ENCODE results near the gene ODAD2.

Gene ODAD2

DNA sequence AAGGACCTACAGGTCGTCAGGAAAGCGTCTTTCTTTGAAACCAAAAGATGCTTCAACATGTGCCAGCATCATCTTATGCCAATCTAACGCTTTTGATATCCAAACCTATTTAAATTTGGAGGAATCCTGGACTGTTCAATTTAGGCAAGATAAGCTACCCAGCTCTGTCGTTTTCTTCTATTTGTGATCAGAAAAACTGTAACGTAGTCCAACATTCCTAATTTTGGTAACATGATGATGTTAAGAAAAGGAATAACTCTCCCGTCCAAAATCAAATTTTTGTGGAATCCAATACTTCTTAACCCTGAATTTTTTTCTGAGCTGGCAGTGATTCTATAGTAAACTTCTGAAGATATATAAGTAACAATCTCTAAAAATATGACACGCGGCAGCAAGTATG is 160.0 kb downstream of the ODAD2 start:
- no peak for DNase-seq

DNA sequence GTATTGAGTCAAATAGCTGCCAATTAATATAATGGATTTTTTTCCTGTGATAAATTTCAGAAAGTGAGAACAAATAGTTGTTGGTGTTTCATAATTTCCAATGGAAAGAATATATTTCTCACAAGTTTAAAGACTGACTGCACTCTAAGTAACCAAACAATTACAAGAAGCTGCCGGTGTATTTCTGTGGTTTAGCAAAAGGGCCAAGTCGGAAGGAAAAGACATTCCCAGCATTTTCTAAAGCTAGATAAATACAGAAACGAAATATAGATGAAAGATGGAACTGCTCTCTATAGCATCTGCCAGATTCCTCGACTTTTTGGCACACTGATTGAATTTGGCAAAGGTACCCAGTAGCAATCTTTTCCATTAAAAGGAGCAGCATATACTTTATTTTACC is 160.5 kb downstream of the ODAD2 start:
- DNase-seq, result peak; percentile 47

DNA sequence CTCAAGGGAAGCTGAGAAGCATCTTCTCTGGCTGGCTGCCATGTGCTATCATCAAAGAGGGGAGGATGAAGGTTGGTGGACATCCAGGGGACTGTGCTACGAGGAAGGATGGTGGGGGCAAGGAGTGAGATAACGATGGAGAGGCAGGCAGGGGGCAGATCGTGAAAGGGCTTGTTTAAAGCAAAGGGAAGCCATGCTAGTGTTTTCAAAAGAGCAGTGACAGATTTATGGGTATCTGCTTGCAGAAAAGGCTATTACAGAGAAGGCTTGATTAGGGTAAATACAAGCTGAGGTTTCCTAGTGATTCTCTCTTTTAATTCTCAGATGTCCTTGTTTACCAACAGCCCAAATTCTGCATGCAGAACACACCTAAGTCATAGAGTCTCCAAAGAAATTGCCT is 164.4 kb downstream of the ODAD2 start:
- DNase-seq, result no peak

DNA sequence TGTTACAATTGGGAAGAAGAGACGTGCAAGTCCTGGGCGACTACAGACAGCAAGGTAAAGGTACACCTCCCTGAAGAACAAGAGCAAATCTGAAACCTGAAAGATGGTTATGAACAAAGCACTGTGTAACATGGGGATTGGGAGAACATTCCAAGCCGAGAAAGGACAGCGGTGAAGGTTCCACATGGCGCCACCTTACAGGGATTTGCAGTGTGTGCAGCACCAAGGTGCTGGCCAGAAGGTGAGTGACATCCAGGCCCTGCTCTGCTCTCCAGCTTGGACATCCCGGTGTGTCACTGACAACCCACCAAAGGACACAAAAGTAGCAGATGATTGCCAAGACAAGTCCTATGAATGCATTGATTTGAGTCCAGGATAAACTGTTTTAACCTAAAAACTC is 165.1 kb downstream of the ODAD2 start:
- no peak for DNase-seq

DNA sequence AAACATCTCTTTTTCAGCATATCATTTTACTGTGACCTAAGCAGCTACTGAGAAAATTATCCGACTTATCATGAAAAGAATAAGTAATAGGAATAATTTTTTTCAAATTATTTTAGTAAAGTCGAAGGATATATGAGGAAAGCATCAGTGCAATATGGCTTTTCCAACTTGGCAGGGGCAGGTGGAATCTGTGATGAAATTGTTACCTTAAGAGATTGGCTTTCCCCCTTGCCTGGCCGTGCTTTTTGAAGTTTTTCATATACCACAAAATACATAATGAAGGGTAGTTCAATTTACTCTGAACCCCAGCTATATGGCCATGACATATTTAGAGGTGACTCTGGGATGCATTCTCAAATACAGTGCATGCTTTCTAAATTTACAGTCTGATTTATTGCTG is 166.1 kb downstream of the ODAD2 start:
- no peak for DNase-seq

DNA sequence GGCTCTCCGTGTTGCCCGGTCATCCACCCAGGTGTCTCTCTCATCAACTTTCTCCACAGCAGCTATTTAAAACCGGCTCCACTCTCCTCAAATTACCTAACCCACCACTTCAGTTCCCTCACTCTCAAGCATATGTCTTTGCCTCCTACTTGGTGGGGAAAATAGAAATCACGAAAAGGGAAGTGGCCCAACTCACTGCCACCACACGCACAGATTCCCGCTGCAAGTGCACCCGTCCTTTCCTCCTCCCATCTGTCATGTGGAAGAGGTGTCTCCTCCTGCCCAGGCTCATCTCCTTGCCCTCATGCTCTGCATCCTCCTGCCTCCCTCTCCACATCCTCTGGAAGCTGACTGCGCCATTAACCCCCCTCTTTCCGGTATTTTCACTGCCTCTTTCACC is 172.5 kb downstream of the ODAD2 start:
- DNase-seq, result no peak

DNA sequence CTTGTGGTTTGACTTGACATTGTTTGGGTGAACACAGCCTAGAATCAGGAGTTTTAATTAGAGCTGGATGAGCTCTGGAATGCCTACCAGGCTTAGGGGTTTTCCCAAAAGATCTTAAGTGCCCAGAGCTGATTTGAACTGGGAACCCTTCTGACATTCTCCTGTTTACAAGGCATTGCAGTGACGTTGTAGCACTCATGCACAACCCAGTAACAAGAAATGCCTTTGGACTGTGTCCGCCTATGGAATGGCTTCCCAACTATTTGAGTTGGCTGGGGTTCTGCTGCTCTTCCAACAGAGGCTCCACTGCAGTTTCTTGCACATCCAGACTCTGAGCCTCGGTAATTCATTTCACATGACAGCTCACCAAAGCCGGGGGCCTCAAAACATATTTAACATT is 176.6 kb downstream of the ODAD2 start:
- DNase-seq, result peak; percentile 76

DNA sequence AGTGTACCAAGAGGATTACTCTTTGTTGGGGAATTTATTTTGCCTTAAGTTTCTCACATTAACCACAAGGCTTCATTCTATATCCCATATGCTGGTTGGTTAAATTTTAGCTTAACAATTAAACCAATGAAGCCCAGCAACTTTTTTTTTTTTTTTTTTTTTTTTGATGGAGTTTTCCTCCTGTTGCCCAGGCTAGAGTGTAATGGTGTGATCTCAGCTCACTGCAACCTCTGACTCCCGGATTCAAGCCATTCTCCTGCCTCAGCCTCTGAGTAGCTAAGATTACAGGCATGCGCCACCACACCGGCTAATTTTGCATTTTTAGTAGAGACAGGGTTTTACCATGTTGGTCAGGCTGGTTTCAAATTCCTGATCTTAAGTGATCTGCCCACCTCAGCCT is 178.2 kb downstream of the ODAD2 start:
- DNase-seq, result no peak

DNA sequence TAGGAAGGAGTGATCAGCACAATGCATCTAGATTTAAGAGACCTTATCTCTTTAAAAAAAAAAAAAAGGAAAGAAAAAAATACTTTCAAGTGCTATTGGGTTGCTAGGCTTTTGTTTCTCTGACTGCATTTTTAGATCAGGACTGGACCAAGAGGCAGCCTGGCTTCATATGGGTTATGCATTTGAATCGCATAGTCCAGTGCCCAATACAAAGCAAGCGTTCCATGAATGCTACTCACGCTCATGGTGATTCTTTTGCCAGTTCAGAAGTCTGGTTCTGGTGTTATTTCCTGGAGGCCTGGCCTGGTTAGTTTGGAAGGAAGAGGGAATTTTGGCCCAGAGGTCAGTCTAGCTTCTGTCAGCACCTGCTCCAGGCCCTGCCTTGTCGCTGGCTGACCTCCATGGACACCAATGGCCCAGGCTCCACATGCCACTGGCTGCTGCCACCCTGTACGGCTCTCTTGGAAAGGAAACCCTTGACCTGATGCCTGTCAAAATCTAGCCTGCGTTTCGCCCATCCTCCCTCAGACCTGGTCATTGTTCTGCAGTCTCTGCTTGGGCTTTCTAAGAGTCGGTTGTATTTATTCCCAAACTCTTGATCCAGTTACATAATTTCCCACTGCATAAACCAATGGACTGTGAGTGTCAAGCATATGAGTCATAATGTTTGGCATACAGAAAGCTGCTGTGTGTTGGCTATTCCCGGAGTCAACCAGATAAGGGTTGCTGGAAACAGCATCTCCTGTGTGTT is 178.9 kb downstream of the ODAD2 start:
- peak; percentile 61 for DNase-seq

DNA sequence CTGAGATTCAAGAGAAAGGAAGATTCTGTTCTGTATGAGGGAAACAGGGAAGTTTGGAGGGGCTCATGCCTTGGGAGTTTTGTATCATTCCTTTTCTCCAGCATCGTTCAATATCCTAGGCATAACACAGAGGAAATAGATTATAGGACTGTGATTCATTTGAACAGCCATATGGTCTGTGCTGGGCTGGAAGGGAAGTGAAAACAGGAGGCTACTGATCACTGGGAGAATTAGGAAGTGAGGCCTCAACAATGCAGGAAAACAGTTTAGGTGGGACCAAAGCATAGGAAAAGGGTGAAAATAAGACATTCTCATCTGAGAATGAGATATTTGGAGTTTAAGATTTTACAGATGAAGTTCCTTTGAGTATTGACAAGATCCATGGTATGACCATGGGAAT is 182.6 kb downstream of the ODAD2 start:
- no peak for DNase-seq

DNA sequence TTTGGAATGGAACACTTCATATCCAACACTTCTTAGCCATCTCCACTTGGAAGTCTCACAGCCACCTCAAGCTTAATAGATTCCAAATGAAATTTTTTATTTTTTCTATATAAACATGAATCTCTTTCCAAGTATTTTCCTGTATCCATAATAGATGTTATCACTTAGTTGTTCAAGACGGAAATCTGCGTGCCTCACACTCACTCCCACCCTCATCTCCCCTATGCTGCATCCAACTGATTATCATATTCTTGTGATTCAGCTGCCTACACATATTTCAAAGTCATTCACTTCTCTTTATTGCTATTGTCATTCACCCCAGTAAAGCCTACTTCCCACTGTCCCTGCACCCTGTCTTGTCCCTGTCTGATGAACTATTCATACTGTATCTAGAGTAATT is 183.0 kb downstream of the ODAD2 start:
- DNase-seq, result no peak

DNA sequence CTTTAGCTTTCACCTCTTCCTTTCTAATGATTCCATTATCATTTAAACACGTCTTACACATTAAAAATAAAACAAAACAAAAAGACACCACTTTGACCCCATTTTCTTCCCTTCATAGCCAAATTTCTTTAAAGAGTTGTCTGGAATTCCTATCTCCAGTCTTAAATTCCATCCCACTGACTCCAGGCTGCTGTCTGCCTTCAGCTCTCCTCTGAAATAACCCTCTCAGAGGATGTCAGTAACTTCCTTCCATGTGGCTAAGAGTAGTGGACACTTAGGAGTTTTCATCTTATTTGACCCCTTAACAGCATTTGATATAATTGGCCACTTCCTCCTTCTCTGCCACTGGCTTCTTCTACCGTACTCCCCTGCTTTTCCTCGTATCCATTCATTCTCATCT is 183.6 kb downstream of the ODAD2 start:
- peak; percentile 6 for DNase-seq

DNA sequence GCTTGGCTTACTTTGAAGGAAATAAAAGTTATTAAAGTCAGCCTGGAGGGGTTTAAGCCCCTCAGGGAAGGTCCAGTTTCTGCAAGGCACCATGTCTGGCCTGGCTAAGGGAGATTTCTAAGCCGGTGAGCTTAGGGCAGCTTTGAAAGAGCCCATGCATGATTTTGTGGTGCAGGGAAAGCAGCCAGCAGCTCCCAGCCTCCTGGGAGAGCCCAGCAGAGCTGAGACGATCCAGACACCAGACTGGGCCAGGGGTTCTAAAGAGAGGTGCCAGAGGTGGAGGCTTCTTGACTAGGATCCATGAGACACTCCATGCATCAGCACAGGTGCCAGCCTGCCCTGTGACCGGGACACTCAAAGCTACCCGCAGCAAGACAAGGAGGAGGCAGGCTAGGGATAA is 193.7 kb downstream of the ODAD2 start:
- no peak for DNase-seq

DNA sequence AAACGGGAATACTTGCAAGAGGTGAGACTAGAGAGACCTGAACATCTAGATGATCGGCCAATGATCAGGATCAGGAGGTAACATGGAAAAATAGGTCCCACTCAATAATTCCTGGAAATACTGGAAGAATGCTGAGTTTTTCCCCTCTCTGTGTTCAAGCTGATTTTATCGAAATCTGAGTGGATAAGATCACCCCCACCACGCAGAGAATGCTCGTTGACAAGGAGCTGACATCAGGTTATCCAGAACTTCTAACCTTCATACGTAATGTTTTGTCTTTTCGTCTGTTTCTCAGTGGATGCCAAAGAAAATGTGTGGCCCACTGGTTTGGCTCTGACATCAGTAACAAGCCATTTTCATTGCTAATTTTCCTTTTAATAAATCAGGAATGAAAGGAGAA is 194.7 kb downstream of the ODAD2 start:
- DNase-seq, result no peak

DNA sequence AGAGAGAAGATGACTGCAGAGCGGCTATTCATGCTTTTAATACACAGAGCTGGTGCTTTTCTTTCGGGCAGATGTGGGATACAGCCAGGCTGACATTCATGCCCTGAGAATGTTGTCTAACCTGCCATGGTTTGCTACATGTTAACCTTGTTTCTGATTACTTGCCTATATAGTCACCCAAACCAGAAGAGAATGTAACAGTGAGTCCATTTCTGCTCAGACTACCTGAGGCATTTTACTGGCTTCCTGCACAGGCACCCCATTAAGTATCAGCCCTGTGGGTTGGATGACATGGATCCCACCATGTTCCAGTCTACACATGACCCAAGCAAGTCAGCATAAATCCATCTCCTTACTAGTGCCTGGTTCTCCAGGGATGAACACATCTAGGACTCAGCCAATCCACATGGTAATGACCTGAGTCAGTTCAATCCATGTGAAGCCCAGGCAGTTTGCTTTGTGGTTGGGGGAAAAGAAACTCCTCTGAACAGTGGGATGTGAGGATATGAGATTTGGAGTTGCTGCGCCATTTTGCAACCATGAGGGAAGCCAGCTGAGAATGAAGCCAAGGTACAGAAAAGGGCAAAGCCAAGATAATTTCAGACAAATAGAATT is 197.6 kb downstream of the ODAD2 start:
- DNase-seq, result no peak

DNA sequence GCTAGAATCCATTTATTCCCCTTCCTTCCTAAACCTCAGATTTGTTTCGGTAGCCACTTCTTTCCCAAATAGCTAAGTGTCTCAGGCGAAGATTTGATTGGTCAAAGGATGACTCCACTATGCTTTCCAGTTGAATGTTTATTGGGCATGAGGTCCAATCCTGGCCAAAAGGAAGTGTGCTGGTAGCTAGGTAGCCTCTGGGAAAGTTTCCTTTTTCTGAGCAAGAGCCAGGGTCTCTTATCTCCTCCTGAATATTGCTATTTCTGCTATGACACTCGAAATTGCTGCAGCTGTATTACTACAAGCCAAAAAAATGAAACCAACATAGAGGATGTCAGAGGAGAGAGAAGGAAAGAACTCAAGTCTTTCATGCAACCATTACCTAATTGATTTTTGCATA is 199.8 kb downstream of the ODAD2 start:
- DNase-seq, result no peak

DNA sequence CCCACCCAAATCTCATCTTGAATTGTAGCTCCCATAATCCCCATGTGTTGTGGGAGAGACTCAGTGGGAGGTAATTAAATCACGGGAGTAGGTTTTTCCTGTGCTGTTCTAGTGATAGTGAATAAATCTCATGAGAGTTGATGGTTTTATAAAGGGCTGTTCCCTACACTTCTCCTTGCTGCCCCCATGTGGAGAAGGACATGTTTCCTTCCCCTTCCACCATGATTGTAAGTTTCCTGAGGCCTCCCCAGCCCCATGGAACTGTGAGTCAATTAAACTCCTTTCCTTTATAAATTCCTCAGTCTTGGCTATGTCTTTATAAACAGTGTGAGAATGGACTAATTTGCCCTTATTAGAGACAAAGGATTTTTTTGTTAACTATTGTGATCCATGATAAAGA is 204.7 kb downstream of the ODAD2 start:
- DNase-seq, result peak; percentile 6

DNA sequence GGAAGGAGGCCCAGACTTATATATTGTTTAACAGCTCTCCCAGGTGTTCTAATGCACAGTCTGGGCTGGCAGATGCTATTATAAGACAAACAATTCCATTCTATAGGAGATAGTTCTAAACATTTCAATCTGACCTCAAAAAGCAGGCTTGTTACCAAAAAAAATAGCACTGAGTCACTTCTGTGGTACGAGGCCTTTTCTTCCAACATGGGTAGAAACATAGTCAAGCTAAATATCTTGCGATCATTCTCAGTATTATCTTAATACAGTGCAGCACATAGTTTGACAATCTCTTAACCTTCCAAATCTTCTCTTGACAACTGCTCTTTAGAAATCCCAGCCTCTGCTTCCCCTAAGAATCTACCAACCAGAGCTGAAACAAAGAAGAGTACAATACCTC is 206.7 kb downstream of the ODAD2 start:
- peak; percentile 3 for DNase-seq

DNA sequence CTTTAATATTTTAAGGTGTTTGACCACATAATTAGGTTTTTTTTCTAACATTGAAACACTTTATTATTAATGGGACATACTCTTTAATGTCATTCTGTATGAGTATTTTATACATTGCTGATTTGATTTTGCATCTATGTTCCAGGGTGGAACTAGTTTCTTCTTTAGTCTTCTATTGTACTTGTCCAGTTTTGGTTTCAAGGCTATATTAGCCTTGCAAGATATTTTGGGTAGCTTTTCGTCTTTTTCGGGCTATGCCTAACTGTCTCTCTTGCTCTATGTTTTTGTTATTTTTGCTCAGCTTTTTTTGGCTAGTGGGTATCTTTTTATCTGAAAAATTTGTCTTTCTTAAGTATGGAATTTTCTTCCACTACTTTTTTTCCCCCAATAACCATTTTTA is 214.6 kb downstream of the ODAD2 start:
- DNase-seq, result no peak

DNA sequence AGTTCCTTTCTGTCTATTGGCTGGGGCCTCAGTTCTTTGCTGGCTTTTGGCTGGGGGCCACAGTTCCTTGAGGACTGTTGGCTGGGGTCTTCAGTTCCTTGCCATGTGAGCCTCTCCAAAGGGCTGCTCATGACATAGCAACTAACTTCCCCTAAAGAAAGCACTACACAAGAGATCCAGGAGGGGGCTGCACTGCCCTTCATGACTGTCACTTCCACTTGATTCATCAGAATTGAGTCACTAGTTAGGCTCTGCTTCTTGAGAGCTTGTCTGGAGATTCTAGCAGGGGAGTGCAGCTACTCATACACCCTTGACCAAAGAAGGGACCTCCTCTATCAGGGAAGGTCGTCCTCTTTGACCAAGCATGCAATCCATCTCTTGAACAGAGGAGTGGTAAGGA is 215.2 kb downstream of the ODAD2 start:
- DNase-seq, result peak; percentile 74

DNA sequence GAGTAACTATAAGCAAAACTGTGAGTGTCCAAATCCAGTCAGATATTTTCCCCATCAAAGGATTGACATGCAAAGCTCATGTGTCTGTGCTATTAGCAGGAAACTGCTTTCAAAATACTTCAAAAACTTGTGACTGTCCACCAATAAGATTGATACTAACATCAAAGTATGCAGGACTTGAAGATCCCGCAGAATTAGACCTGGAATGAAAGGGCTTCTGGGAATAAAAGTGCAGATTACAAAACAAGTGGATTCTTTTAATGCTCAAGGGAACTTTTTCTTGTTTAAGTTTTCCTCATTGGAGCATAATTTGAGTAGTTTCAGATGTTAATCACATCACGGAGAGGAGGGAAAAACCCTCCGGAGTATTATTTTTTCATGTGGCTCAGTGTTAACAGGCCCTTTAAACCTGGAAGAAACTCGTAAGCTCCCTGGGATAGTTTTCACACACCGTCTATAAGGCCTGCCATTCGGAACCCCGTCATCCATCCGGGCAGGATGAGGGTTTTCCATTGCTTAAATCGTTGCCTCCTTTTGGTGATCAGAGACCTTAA is 219.3 kb downstream of the ODAD2 start:
- peak; percentile 53 for DNase-seq

DNA sequence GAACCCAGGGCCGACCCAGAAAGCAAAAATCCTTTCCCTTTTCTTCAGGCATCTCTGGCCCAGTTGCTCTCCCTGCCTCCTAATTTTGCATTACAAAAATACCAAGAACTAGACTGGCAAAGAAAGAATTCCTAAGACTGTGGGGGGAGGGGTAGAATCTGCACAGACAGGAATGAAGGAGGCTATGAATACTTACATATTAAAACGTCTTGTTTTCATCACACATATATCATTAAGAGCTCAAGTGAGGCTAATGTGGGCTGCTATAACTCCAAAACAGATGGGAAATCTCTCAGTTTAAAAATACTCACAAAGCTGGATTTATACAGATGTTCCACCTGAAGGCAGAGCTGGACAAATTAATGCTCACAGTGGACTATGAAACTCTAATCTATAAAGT is 224.0 kb downstream of the ODAD2 start:
- DNase-seq, result peak; percentile 47

DNA sequence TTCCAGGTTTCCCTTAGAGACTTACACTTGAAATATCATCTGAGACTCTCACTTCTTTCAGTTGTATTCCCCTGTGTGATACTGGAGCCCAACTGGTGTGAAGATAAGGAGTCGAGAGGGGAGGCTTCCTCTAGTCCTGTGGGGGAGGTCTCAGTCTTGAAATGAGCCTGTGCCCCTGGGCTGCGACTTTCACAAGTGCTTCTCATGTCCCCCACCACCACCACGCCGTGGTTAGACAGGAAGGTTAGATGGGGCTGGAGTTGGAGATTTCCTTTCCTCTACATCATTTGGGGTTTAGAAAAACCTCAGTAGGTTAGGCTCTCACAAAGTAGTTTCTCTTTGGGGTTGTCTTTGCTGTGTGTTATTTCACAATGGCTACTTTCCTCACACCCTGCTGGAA is 227.6 kb downstream of the ODAD2 start:
- DNase-seq, result no peak

DNA sequence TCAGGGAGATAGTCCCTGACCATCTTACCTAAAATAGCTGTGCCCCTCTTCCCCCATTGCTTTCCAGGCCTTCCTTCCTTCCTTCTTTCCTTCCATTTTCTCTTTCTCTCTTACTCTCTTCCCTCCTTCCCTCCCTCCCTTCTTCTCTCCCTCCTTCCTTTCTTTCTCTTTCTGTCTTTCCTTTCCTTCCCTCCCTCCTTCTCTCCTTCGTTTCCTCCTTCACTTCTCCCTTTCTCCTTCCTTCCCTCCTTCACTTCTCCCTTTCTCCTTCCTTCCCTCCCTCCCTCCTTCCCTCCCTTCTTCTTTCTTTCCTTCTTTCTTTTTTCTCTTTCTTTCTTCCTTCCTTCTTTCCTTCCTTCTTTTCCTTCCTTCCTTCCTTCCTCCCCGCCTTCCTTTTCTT is 228.7 kb downstream of the ODAD2 start:
- DNase-seq, result no peak
